Measurements from ENCODE around the gene KITLG.

GRCh38 chr12:88580051-88580871 lies at the start of gene KITLG:
- TF ChIP-seq, protein P1, sequence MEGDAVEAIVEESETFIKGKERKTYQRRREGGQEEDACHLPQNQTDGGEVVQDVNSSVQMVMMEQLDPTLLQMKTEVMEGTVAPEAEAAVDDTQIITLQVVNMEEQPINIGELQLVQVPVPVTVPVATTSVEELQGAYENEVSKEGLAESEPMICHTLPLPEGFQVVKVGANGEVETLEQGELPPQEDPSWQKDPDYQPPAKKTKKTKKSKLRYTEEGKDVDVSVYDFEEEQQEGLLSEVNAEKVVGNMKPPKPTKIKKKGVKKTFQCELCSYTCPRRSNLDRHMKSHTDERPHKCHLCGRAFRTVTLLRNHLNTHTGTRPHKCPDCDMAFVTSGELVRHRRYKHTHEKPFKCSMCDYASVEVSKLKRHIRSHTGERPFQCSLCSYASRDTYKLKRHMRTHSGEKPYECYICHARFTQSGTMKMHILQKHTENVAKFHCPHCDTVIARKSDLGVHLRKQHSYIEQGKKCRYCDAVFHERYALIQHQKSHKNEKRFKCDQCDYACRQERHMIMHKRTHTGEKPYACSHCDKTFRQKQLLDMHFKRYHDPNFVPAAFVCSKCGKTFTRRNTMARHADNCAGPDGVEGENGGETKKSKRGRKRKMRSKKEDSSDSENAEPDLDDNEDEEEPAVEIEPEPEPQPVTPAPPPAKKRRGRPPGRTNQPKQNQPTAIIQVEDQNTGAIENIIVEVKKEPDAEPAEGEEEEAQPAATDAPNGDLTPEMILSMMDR (IDR thresholded peaks at IDR 0.05), result peak; percentile 11 to 37 (median 22)
- peak; percentile 51 for TF ChIP-seq POLR2A (IDR thresholded peaks at IDR 0.05)
